RWPE2 (cell line): ENCODE measurements around the gene PARVA.

Source experiments
- ATAC-seq: fragments of 200-7000 bp; cut with Tn5 transposase; 3 replicates; pipeline ENCODE4 v1.9.1; 2021; ENCODE audit warnings: low read depth
- DNase-seq: peaks from one replicate; pipeline ENCODE4 v3.0.0-alpha.2; 2020; ENCODE audit warnings: low spot score
- H3K27ac ChIP-seq: fragments of 450-650 bp; 2 replicates; pipeline ENCODE4 v1.5.1; 2017; ENCODE audit warnings: mild to moderate bottlenecking; ENCODE audit not compliant: poor library complexity, severe bottlenecking
- H3K27me3 ChIP-seq: fragments of 250-450 bp; sonication (Bioruptor Pico); 2 replicates; pipeline ENCODE4 v1.5.1; 2021; ENCODE audit warnings: mild to moderate bottlenecking, moderate library complexity; ENCODE audit not compliant: insufficient read depth, poor library complexity, severe bottlenecking
- H3K36me3 ChIP-seq: fragments of 250-450 bp; sonication (Bioruptor Pico); 2 replicates; pipeline ENCODE4 v1.5.1; 2020; ENCODE audit warnings: low read depth, mild to moderate bottlenecking, moderate library complexity
- H3K4me1 ChIP-seq: fragments of 250-450 bp; sonication (Bioruptor Pico); 2 replicates; pipeline ENCODE4 v1.5.1; 2021; ENCODE audit warnings: mild to moderate bottlenecking, moderate library complexity; ENCODE audit not compliant: insufficient read depth, poor library complexity, severe bottlenecking
- H3K4me3 ChIP-seq: fragments of 250-450 bp; sonication (Bioruptor Pico); 2 replicates; pipeline ENCODE4 v1.5.1; 2021; ENCODE audit warnings: mild to moderate bottlenecking, moderate library complexity; ENCODE audit not compliant: severe bottlenecking
- H3K9me3 ChIP-seq: fragments of 250-450 bp; sonication (Bioruptor Pico); 2 replicates; pipeline ENCODE4 v1.5.1; 2021; ENCODE audit warnings: mild to moderate bottlenecking, moderate library complexity; ENCODE audit not compliant: severe bottlenecking
- CTCF ChIP-seq: fragments of 450-650 bp; IDR thresholded peaks from one replicate; pipeline ENCODE4 v1.5.1; 2017; ENCODE audit warnings: mild to moderate bottlenecking, moderate library complexity; ENCODE audit not compliant: poor library complexity, severe bottlenecking

PARVA gene

GRCh38 chr11:12438291-12438690, 60.9 kb downstream of the PARVA start:
- Histone ChIP-seq H3K4me1 (peaks cover 10% of the 10 kb centered on the region), H3K4me3 (no peak overlapping the region), H3K27ac (no peak overlapping the region), H3K9me3 (no peaks in the 10 kb centered on the region), H3K36me3 (no peaks in the 10 kb centered on the region), H3K27me3 (no peaks in the 10 kb centered on the region)
- no peak for TF ChIP-seq CTCF
- ATAC-seq = no peak
- DNase-seq = no peak

- Histone ChIP-seq H3K9me3 (no peaks in the 10 kb centered on the region), H3K36me3 (no peaks in the 10 kb centered on the region), H3K4me3 (no peak overlapping the region), H3K27ac (no peak overlapping the region), H3K4me1 (peaks cover 10% of the 10 kb centered on the region), H3K27me3 (no peaks in the 10 kb centered on the region)
- ATAC-seq = no peak
- TF ChIP-seq CTCF = no peak
- no peak for DNase-seq
Observed at GRCh38 chr11:12439615-12440014, 62.2 kb downstream of the PARVA start.

DNA sequence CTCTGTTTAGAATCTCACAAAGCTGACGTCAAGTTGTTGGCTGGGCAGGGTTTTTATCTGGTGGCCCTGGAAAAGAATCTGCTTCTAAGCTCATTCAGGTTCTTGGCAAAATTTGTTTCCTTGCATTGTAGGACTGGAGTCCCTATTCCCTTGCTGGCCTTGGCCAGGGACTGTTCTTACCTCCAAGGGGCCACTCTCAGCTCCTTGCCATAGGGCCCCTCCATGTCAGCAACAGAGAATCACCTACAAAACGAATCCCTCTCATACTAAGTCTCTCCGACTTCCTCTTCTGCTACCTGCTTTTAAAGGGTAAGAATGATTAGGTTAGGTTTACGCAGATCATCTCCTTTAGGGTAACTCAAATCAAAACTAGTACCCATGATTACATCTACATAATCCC, 63.2 kb downstream of the PARVA start:
- no peak overlapping the region for H3K4me3 ChIP-seq
- H3K27ac ChIP-seq = no peak overlapping the region
- H3K27me3 ChIP-seq = no peaks in the 10 kb centered on the region
- H3K9me3 ChIP-seq = no peaks in the 10 kb centered on the region
- H3K4me1 ChIP-seq = peaks cover 10% of the 10 kb centered on the region
- no peak for TF ChIP-seq CTCF
- DNase-seq (no peak), ATAC-seq (no peak)
- H3K36me3 ChIP-seq = no peaks in the 10 kb centered on the region

- TF ChIP-seq CTCF = no peak
- no peak overlapping the region for H3K27ac ChIP-seq
- H3K4me1 ChIP-seq = peaks cover 10% of the 10 kb centered on the region
- DNase-seq (no peak), ATAC-seq (peak; percentile 50; the same call in 1 of the 3 replicates)
- H3K27me3 ChIP-seq = no peaks in the 10 kb centered on the region
- no peak overlapping the region for H3K4me3 ChIP-seq
- no peaks in the 10 kb centered on the region for H3K9me3 ChIP-seq
- H3K36me3 ChIP-seq = no peaks in the 10 kb centered on the region
Observed at GRCh38 chr11:12441231-12441861, 64.0 kb downstream of the PARVA start.

DNA sequence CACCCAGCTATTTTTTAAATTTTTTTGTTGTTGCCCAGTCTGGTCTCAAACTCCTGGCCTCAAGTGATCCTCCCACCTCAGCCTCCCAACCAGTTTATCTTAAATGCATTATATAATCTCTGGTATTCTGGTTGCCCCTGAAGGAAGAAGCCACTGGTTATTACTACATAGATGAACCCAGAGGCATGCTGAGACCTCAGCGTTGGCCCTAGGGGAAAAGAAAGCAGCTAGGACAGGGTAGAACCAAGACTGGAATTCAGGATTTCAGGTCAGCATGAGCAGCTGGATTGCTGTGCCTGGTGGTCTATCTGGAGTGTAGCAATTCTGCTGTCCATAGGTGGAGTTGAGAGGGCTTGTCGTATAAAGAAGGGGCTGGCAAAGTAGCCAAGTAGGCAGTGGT, 67.2 kb downstream of the PARVA start:
- no peaks in the 10 kb centered on the region for H3K27me3 ChIP-seq
- H3K36me3 ChIP-seq = no peaks in the 10 kb centered on the region
- ATAC-seq (no peak), DNase-seq (no peak)
- H3K27ac ChIP-seq = no peak overlapping the region
- H3K9me3 ChIP-seq = no peaks in the 10 kb centered on the region
- TF ChIP-seq CTCF = no peak
- H3K4me3 ChIP-seq = no peak overlapping the region
- peaks cover 7% of the 10 kb centered on the region for H3K4me1 ChIP-seq
